ENCODE data around the gene AATK.

AATK gene

DNA sequence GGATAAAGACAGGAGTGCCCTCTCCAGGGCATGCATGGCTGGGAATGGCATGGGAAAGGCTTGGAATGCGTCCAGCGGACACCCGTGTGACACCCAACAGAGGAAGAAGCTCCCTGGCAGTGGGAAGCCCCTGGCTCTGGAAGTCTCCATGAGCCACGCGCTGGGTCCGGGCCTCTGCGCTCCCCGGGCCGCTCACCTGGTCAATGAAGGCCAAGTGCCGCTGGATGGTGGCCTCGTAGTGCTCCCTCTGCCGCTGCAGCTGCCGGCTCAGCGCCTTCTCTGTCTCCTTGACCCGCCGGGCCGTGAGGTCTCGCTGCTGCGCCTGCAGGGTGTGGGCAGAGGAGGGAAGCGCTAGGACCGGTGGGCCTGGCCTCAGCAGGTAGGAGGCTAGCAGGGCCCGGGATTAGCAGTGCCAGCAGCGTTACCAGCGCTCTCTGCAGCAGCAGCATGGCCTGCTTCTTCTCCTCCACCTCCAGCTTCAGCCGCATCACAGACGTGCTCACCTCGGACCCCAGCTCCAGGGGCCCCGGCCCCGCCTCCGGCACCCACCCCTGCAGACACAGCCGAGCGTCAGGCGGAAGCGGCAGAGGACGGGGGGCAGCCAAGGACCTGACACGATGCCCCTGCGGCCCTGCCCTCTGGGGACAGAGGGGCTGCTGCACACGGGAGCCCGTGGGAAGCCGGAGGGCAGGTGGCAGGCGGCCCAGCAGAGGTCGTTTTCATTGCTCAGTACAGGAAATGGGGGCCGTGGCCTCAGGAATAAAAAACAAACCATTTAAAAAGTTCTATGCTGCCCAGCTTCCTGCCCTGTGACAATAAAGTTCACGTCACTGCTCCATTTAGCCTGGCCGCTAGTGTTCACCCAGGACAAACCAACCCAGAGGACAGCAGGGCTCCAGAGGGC is 30.7 kb upstream of the AATK start:
- DNase-seq (ENCODE audit: low spot score) = no peak

DNA sequence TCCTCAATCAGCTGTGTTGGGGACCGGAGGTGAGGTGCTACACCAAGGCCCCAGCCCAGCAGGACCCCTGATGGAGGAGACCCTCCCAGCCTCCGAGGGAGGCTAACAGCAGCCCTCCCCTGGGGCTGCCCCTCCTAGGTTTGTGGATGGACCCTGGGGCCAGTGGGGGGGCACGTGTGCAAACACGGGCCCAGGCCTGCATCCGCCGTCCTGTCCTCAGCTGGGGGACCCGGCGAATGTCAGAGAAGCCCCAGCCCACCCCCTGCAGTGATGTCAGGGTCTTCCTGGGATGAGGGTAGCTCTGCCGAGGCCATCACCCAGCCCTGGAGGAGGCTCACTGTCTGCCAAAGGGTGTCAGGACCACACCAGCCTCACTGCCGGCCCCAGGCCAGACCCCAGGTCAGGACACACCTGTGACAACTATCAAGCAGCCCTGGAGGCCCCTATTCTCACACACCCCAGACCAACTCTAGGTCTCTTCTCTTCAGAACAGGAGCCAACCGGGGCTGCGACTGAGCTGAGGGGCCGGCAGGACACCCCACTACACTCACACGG is 30.0 kb upstream of the AATK start:
- no peak for DNase-seq (ENCODE audit: low spot score)

DNA sequence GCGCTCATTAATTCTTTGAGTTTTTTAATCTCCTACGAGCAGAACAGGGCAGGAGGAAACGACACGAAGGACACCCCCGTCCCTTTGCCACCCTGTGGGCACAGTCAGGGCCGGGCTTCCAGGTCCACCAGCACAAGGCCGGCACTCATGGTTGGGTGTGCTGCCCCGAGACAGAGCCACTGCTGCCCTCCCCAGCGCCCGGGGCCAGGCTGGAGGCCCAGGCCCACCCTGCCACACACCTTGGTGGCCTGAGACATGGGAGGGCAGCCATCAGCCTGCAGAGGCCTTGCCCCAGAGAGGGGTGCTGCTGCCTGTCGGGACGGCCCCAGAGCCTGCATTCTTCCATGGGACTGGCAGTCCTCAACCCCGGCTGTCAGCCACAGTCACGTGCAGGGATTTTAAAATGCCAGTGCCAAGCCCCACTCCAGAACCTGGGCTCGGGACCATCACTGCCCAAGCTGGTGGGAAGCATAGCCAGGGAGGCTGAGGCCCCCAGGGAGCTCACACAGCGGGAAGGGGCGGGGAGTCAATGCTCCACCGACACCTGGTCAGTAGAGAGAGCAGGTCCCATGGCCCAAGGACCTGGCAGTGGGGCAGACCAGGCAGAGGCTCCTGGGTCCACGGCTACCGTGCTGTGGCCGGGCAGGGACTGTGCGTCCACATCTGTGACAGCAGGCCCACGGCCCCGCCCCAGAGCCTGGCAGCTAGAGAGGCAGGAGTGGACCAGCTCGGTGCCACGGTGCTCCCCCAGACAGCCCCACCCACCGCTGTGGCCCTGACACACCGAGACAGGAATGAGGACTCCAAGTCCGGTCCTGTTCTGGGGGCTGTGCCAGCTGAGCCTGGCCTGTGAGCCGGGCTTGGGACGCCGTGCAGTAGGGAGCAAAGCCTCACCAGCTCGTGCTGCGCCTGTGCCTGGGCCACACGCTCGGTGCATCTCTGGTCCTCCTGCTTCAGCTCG is 29.2 kb upstream of the AATK start:
- DNase-seq (ENCODE audit: low spot score) = no peak

DNA sequence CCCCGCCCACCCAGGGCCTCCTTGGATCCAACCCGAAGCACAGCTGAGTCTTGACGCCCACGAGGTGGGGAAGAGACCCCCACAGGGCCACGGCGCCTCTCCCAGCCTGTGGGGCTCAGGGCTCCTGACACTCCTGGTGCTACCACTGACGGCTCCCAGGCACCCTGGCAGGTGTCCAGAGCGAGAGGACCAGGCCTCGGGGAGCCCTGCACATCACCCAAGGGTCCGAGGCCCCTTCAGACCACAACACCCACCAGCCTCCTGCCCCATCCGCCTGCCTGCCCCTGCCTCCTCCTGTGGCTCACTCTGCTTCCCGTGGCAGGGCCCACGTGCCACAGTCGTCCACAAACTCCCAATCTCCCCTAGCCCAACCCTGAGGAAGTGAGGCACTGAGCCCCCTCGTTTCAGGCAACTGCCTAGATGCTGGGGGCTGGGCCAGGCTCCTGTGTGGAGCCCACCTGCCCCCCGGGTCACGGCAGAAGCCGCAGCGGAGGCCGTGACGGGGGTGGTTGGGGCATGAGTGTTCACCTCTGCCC is 28.3 kb upstream of the AATK start:
- DNase-seq (ENCODE audit: low spot score) = no peak

DNA sequence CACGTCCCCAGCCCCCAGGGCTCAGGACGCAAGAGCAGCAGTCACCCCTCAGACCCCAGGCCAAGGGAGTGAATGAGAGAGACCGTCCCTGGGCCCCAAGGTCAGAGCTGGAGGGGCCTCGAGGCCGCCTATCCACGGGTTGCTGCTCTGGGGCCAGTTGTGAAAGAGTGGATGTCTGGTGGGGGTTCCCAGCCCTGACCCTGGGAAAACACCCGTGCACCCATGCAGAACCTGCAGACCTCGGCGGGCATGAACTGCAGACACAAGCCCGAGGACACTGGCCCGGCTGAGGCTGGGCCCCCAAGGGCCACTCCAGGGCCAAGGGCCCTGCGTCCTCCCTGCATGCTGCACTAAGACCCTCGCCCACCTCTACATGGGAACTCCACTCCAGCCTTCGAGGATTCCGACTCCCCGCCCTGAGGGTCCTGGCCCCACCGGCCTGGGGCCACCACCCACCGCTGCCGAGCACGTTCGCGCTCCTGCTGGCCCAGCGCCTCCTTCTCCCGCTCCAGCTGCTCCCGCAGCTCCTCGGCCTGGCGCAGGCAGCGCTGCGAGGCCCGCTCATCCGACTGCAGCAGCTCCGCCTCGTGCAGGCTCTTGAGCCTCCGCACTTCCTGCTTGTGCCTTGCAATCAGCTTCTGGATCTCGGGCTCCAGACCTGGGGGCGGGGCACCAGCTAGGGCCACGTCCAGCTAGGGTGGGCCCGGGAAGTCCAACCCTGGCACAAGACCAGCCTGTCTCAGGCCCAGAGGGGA is 27.6 kb upstream of the AATK start:
- no peak for DNase-seq (ENCODE audit: low spot score)

DNA sequence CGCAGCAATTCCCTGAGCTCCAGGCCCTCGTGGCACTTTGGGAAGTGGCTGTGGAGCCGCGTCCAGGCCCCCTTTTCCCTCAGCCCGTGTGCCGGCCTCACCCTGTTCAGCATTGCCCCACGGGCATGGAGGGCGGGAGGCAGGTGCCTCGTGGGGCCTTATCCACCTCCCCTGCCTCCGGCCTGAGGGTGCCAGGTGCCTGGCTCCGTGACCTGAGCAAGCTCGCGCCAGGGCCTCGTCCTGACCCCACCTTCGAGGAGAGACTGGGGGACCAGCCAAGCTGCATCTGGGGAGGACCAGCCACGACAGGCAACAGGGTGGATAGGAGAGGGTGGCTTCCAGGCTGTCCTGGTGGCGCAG is 27.0 kb upstream of the AATK start:
- no peak for DNase-seq (ENCODE audit: low spot score)

DNA sequence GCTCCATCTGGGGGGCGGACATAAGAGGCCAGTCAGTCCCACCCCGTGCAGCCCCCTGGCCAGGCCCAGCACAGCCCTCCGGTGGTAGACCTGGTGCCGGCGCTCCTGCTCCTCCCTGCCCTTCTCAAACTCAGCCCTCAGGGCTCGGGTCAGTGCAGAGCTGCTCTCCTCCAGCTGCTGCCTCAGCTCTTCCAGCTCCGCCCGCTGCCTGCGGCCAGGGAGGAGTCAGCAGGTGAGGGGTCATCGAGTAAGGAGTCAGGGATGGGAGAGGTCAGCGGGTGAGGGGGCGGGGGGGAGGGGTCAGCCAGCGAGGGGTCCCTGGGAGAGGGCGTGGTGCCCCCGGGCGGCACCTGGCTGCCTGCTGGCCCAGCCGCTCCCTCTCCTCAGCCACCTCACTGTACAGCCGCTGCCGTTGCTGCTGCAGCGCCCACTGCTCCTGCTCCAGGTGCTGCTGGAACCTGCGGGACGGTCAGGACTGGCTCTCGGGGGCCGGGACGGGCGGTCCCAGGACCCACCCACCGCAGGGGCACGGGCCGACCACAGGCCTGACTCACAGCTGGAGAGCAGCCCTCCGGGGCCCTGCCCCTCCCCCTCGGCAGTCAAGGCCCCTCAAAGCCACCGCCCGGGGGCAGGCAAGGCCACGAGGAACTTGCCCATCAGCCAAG is 26.5 kb upstream of the AATK start:
- no peak for DNase-seq (ENCODE audit: low spot score)

DNA sequence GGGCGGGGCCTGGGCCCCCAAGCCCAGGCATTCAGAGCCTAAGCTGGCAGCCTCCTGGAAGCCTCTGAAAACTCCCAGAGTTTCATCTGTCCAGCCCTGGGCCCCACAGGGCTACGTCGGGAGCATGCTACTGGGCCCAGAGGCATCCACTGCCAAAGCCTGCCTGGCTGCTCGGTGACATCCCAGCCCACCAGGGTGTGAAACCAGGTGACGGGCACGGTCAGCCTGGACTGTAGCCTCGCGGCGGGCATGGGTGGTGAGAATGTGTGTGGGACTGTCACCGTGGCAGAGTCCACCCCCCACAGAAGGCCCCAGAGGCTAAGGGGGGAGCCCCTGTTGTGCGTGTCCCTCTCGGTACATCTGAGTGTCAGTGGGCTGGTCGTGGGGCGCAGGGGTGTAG is 25.6 kb upstream of the AATK start:
- DNase-seq (ENCODE audit: low spot score) = no peak

DNA sequence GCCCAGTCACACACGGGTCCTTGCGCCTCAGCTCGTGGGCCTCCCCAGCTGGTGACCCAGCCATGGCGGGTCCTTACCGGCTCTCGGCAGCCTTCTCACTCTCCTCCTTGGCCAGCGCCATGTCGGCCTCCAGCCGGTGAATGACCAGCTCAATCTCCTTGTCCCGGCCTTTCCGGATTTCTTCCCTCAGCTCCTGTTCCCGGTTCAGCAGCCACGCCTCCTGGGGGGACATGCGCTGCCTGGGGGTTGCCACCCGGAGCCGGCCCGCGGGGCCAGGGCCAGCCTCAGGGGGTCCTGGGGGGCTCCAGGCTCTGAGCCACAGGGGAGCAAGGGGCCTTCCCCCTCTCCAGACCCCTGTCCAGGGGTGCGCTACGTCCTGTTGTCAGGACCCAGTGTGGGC is 25.1 kb upstream of the AATK start:
- no peak for DNase-seq (ENCODE audit: low spot score)

DNA sequence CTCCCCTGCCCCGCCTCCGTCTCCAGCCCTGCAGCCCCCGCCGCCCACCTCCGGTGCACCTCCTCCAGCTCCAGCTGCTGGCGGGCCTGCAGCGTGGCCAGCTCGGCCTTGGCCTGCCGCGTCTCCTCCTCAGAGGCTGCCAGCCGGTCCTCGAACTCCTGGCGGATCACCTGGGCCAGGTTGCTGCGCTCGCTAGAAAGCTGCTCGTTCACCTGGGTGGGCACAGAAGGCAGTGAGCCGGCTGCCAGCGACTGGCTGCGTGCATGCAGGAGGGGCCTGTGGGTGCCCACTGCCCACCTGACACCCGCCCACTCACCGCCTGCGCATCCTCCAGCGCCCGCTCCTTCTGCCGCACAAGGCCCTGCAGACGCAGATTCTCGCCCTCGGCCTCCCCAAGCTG is 24.6 kb upstream of the AATK start:
- DNase-seq (ENCODE audit: low spot score) = no peak

DNA sequence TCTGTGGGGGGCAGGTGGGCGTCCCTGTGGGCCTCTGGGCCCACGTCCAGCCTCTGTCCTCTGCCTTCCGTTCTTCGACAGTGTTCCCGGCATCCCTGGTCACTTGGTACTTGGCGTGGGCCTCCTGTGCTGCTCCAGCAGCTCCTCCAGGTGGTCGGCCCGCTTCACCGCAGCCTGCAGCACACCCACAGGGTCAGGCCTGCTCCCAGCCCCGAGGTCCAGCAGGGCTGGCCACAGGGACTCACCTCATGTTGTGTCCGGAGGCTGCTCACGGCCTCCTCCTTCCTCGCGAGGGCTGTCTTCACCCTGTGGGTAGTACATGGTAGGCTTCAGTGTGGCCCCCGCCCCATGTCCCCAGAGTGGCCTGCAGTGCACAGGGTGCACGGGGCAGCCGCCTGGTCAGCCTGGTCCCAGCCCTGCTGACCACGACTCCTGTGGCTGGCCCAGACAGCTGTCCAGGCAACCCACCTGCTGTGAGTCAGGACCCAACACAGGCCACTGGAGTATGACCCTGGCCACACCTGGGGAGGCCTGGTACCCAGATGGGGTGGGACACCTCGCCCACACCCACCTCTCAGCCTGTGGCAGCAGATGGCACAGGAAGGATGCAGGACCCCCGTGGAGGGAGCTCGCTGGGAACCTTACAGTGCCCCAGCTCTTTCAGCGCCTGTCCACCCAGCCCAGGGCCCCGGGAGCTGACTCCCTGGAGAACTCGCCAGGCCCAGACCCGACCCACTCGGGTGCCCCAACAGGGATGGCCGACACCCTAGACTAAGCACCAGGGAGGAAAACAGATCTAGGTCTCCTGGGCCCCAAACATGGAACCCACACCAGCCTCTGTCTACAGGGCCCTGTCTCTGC is 23.9 kb upstream of the AATK start:
- peak; percentile 47 for DNase-seq (ENCODE audit: low spot score)

DNA sequence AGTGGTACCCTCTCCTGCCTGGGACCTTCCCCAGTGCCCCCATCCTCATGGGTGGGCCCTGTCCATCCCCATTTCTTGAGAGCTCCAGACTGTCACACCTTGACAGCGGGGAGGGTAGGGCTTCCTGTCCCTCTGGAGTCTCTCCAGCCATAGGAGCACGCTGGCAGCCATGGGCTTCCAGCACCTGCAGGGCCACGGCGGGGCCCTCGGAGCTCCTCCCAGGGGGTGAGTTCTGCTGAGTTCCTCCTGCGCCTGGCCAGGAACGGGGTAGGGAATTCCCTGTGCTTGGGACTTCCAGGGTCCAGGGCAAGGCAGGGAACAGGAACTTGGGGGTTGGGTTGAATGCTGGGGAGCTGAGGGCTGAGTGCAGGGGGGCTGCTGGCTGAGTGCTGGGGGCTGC is 23.0 kb upstream of the AATK start:
- no peak for DNase-seq (ENCODE audit: low spot score)

DNA sequence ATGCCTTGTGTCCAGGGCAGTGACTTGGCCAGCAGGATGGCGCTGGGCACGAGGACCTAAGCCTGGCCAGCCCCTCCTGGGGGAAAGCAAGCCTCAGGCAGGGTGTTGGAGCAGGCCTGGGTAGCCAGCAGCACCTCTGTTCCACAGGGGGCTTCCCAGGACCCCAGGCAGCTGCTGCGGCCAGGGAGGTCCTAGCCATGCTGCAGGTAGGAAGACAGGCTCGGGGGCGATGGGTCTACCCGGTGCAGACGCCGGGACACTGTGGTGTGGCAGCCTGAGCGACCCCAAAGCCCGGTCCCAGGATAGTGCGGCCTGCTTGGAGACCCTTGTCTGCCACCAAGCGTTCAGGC is 22.4 kb upstream of the AATK start:
- no peak for DNase-seq (ENCODE audit: low spot score)

DNA sequence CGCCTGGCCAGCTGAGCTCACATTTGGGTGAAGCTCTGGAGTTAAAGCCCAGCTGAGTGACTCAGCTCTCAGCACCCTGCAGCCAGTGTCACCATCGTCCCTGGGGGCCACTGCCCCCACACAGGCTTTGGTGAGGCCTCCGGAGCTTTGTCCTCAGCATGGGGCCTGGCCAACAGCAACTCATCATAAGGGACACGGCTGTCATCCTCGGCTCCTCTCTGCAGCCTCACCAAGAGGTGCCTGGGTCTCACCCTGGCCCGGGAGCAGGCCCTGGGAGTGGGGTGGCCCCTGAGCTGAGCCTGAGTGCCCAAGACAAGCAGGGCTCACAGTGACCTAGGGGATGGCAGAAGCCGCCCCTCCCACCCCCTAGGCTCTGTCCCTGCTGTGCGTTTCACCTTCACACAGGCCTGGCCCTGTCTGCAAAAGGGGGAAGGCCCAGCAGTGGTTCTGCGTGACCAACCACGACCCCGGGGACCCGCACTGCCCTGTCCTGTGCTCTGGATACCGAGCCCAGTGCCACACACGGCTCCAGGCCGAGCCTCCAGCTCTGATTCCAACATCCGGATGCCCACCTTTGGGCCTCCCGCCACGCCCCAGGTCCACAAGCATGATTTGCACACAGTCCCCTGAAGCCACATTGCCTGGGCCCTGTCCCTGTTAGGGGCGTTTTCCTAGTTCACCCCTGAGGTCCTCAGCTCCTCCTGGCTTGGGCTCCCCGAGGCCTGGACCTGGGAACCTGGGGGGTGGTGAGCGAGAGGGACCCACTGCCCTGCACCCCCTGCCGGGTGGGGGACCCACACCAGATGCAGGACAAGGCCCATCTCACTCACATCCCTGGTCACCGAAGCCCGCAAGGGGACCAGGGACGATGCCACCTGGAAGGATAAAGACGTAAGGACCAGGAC is 21.8 kb upstream of the AATK start:
- no peak for DNase-seq (ENCODE audit: low spot score)

DNA sequence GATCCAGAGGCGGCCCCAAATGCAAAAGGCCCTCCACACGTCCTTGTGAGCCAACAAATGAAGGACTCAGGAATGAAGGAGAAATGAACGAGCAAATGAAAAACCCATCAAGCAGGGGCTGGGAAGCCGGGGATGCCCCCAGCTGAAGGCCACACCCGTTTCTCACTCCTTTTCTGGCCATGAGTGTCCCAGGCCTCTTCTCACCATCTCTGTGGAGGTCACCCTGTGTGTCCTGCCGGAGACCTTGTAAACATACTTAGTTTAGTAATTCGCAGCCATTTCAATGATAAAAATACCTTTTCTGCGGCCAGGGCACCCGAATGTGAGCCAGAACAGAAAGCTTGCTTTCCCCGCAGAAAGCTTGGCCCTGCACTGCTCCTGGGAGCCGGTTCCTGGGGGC is 21.1 kb upstream of the AATK start:
- DNase-seq (ENCODE audit: low spot score) = no peak

DNA sequence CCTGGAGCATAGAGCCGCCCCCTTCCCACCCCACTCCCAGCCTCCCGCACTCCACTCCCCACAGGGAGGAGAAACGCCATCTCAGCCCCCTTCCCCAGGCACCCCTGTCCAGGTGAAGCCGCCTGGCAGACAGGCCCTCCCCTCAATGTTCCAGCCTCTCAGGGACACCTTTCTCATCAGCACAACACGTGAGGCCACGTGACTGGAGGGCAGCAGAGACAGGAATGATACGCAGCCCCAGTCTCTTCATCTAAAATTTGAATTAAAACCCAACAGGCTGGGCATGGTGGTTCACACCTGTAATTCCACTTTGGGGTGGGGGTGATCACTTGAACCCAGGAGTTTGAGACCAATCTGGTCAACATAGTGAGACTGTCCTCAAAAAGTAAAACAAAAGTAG is 20.2 kb upstream of the AATK start:
- no peak for DNase-seq (ENCODE audit: low spot score)

DNA sequence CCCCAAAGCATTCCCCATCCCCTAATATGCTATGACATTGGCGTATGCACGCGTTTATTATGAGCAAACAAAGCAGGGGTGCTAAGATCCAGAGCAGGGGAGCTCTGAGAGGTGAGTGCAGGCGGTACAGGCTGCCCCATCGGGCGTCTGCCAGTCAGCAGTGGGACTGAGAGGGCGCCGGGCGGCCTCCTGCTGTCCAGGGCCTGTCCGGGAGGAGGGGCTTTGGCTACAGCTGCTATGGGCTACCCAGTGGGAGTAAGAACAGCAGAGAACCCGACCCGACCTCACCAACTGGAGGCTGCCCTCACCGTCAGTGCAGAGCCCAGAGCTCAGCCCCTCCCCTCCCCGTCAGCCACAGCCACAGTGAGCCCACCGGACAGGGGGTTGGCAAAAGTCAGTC is 18.5 kb upstream of the AATK start:
- no peak for DNase-seq (ENCODE audit: low spot score)

DNA sequence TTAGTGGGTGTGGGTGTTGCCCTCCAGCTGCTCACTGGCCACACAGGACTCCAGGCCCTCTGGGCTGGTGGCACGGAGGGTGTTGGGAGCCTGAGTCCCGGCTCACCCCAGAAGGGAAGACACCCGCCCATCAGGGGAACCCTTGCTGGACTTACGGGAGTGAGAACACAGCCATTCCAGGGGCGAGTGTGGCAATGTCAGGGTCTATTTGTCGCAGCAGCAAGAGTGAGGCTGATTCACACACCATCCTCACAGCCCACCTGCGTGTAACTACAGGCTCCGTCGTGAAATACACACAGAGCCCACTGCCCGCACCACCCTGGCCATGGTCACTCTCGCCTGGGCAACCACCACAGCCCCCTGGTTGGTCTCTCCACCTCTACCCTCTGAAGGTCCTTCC is 17.8 kb upstream of the AATK start:
- DNase-seq (ENCODE audit: low spot score) = no peak

DNA sequence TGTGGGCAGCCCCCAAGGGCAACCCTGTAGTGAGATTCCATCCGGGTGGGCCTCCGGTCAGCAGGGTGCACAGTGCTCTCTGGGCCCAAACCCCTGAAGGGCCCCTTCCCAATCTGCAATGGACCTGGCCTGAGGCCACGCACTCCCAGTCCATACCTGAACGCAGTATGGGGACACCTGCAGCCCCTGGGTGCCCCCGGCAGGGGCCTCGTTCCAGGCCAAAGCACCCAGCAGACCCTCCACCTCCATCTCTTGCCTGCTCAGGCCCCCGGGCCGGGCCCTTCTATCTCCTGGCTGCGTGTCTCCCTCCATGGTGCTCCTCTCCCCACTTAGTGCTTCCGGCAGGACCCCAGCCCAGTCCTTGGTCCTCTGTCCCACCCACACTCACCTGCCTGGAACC is 17.3 kb upstream of the AATK start:
- no peak for DNase-seq (ENCODE audit: low spot score)

Data from Ammon's horn (tissue), 1 donor.